Measurements from ENCODE around the gene BCL2A1. TPM values are rescaled to one million over a fixed set of nuclear protein-coding genes. Genes with fewer than 3 reads are reported as not detected.

Gene BCL2A1
- total RNA-seq, 1 donor from 2014 or later: 95.0 TPM

GRCh38 chr15:79987569-79987955 lies 16.6 kb upstream of the BCL2A1 start:
- peaks cover 8% of the 10 kb centered on the region for H3K4me1 Mint-ChIP-seq (ENCODE audit: low read depth)
- H3K27me3 Mint-ChIP-seq (ENCODE audit: insufficient read depth): peaks cover 5% of the 10 kb centered on the region
- no peaks in the 10 kb centered on the region for H3K9me3 Mint-ChIP-seq
- intact Hi-C loops (cut with micrococcal nuclease): no loop called here
- no peak for DNase-seq (ENCODE audit: low spot score)
- H3K4me3 Mint-ChIP-seq: no peak overlapping the region
- H3K27ac Mint-ChIP-seq: no peak overlapping the region
- H3K36me3 Mint-ChIP-seq (ENCODE audit: low read depth): no peaks in the 10 kb centered on the region

GRCh38 chr15:79981831-79982455 lies 10.9 kb upstream of the BCL2A1 start:
- no peak overlapping the region for H3K4me3 Mint-ChIP-seq
- no peak for DNase-seq (ENCODE audit: low spot score)
- intact Hi-C loops (cut with micrococcal nuclease): no loop called here

DNA sequence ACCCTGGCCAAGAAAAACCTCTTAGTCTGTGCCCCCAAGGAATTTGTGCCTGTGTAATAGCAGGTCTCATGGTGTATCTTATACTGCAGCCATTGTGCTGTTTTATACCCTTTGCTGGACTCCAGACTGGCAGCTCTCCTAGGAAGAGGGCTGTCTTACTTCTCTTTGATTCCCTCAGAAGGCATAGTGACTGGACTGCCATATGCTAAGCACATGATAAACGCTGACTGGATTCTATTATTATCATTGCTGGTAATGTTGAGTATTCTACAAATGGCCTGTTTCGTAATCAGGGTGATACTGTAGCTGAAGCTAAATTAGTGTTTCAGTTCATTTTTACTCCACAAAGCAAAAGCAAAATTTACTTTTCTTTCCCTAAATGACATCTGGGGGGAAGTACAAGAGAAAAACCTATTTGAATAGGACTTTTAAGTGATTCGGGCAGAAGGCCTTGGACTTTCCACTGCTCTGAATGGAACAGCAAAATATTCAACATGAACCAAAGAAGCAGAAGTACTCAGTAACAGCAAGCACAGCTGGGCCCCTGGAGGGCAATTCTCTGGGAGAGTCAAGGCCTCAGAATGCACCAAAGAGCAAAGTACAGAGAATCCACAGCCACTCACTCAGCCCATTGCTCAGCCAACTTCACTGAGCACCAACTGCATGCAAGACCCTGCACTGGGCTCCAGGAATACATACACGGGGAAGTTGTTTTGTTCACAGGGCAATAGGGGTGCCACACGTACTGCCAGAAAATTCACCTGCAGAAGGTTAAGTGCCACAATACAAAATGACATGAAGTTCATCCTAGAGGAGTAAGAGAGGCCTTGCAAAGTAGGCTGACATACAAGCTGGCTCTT lies 7.9 kb upstream of the BCL2A1 start:
- no peak for DNase-seq (ENCODE audit: low spot score)
- H3K36me3 Mint-ChIP-seq (ENCODE audit: low read depth): no peaks in the 10 kb centered on the region
- intact Hi-C loops (cut with micrococcal nuclease): loop anchor here (1.0 kb wide), 1 partner anchor 8 kb away; the partner anchor contains the start of gene BCL2A1
- H3K27me3 Mint-ChIP-seq (ENCODE audit: insufficient read depth): no peaks in the 10 kb centered on the region
- H3K4me1 Mint-ChIP-seq (ENCODE audit: low read depth): peaks cover 32% of the 10 kb centered on the region
- H3K27ac Mint-ChIP-seq: peak overlapping the region; percentile 70
- H3K4me3 Mint-ChIP-seq: no peak overlapping the region
- H3K9me3 Mint-ChIP-seq: no peaks in the 10 kb centered on the region

More at GRCh38 chr15:79981831-79982455, 10.9 kb upstream of the BCL2A1 start:
- H3K27ac Mint-ChIP-seq: no peak overlapping the region
- no peaks in the 10 kb centered on the region for H3K27me3 Mint-ChIP-seq (ENCODE audit: insufficient read depth)
- H3K4me1 Mint-ChIP-seq (ENCODE audit: low read depth): peaks cover 31% of the 10 kb centered on the region
- no peaks in the 10 kb centered on the region for H3K9me3 Mint-ChIP-seq
- no peaks in the 10 kb centered on the region for H3K36me3 Mint-ChIP-seq (ENCODE audit: low read depth)

DNA sequence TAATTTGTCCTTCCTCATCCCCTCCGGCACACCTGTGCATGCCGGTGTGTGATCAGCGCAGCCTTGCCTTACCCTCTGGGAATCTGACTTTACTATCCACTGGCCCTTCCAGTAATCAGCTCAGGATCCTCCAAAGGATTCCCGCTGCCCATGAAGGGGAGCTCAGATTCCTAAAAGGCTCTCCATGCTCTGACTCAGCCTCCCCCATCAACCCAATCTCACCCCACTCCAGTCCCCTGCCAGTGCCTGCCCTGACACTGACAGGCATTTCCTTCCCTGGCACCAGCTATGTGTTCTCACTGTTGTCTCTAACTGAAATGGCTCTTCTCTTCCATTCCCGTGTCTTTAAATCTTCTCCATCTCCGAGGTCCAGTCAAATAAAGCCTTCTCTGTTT lies 7.3 kb upstream of the BCL2A1 start:
- no peak for DNase-seq (ENCODE audit: low spot score)
- no peaks in the 10 kb centered on the region for H3K9me3 Mint-ChIP-seq
- H3K27ac Mint-ChIP-seq: peak overlapping the region; percentile 70
- H3K4me1 Mint-ChIP-seq (ENCODE audit: low read depth): peaks cover 39% of the 10 kb centered on the region
- no peak overlapping the region for H3K4me3 Mint-ChIP-seq
- no peaks in the 10 kb centered on the region for H3K27me3 Mint-ChIP-seq (ENCODE audit: insufficient read depth)
- intact Hi-C loops (cut with micrococcal nuclease): no loop called here
- H3K36me3 Mint-ChIP-seq (ENCODE audit: low read depth): no peaks in the 10 kb centered on the region

- DNase-seq (ENCODE audit: low spot score): no peak
- Mint-ChIP-seq H3K27me3 (ENCODE audit: insufficient read depth) (no peaks in the 10 kb centered on the region), H3K4me3 (no peak overlapping the region), H3K9me3 (no peaks in the 10 kb centered on the region), H3K27ac (no peak overlapping the region), H3K4me1 (ENCODE audit: low read depth) (peaks cover 45% of the 10 kb centered on the region), H3K36me3 (ENCODE audit: low read depth) (no peaks in the 10 kb centered on the region)
- intact Hi-C loops (cut with micrococcal nuclease): no loop called here
Observed at GRCh38 chr15:79977431-79978054, 6.5 kb upstream of the BCL2A1 start.

GRCh38 chr15:79973456-79974195 lies 2.6 kb upstream of the BCL2A1 start:
- intact Hi-C loops (cut with micrococcal nuclease): no loop called here
- H3K36me3 Mint-ChIP-seq (ENCODE audit: low read depth): peaks cover 9% of the 10 kb centered on the region
- H3K27me3 Mint-ChIP-seq (ENCODE audit: insufficient read depth): no peaks in the 10 kb centered on the region
- peak overlapping the region; percentile 12 for H3K4me3 Mint-ChIP-seq
- H3K9me3 Mint-ChIP-seq: peaks cover 5% of the 10 kb centered on the region
- H3K4me1 Mint-ChIP-seq (ENCODE audit: low read depth): peaks cover 49% of the 10 kb centered on the region
- peak overlapping the region; percentile 5 for H3K27ac Mint-ChIP-seq
- peak; percentile 24 for DNase-seq (ENCODE audit: low spot score)

DNA sequence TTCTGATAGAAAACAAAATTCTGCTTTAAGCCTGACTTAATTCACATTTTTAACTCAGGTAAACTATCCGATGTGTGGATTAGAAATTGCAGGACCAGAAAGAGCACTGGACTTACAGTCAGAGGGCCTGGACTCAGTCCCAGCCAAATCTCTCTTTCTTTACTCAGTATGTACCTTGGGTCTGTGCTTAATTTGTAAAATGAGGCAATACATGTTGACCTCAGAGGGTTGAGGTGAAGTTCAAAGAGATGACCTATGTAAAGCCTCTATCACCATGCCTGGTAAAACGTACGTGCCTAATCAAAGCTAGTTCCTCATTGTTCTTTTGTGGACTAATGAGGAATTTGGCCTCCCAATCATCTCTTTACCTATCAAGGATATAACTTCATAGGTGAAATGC lies 1.9 kb upstream of the BCL2A1 start:
- Mint-ChIP-seq H3K4me3 (peak overlapping the region; percentile 12), H3K4me1 (ENCODE audit: low read depth) (peaks cover 41% of the 10 kb centered on the region), H3K27me3 (ENCODE audit: insufficient read depth) (no peaks in the 10 kb centered on the region), H3K36me3 (ENCODE audit: low read depth) (peaks cover 14% of the 10 kb centered on the region), H3K27ac (peak overlapping the region; percentile 5), H3K9me3 (peaks cover 5% of the 10 kb centered on the region)
- intact Hi-C loops (cut with micrococcal nuclease): no loop called here
- DNase-seq (ENCODE audit: low spot score): no peak

- Mint-ChIP-seq H3K27me3 (ENCODE audit: insufficient read depth) (no peaks in the 10 kb centered on the region), H3K36me3 (ENCODE audit: low read depth) (peaks cover 28% of the 10 kb centered on the region), H3K27ac (peak overlapping the region; percentile 96), H3K4me3 (peak overlapping the region; percentile 96), H3K9me3 (peaks cover 5% of the 10 kb centered on the region), H3K4me1 (ENCODE audit: low read depth) (peaks cover 60% of the 10 kb centered on the region)
- intact Hi-C loops (cut with micrococcal nuclease): loop anchor here (2.0 kb wide), 2 partner anchors 63 to 1325 kb away; no protein-coding TSS in a partner anchor
- no peak for DNase-seq (ENCODE audit: low spot score)
Observed at GRCh38 chr15:79970181-79970580, 815 bp downstream of the BCL2A1 start.

DNA sequence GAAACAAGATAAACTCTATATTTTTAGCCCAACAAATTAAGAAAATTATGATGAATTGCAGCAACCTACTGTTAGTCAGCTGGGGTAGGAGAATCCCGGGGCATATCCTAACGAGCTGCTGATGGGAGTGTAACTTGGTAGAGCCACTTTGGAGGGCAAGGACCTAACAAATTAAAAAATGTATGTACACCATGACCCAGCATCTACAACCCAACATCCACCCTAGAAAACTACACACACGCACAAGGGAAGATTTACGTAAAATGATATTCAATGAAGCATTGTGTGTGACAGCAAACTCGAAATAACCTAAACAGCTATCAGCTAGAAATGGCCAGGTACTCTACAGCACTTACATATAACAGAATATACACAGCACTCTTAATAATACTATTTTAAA lies 1.9 kb downstream of the BCL2A1 start:
- no peaks in the 10 kb centered on the region for H3K27me3 Mint-ChIP-seq (ENCODE audit: insufficient read depth)

DNA sequence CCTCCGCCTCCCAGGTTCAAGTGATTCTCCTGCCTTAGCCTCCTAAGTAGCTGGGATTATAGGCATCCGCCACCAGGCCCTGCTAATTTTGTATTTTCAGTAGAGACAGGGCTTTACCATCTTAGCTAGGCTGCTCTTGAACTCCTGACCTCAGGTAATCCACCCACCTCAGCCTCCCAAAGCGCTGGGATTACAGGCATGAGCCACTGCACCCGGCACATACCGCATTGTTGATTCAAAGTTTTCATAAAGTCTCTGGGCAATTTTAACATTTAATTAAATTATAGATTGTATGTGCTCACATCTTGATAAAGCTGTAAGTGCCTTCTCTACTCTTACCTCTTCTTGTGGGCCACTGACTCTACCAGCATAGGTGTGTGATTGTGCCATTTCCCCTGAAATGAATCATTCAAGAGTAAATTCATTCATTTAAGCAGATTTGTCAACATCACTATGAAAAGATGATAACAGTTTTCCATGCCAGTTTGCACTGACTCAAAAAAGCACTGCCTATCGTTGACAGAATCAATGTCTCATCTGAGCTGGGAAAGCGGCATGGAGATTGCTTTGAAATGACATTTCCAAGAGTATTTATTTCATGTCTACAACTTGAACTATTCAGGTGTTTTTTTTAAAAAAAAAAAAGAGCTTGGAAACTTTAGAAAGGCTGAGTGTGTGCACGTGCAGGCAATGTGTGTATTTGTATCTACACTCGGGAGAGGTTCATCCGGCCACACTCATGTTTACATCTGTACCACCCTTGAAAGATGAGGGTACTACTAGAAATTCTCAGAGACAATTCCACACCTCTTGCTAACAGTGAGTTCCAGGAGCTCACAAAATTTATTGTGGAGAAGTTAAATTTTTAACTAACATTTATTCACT lies 3.5 kb downstream of the BCL2A1 start:
- DNase-seq (ENCODE audit: low spot score): peak; percentile 30
- peak overlapping the region; percentile 87 for H3K4me3 Mint-ChIP-seq
- intact Hi-C loops (cut with micrococcal nuclease): loop anchor here (1.0 kb wide), 5 partner anchors 24 to 95 kb away; partner anchors contain the start of genes MTHFS and ZFAND6
- peaks cover 10% of the 10 kb centered on the region for H3K9me3 Mint-ChIP-seq
- peak overlapping the region; percentile 98 for H3K27ac Mint-ChIP-seq
- H3K36me3 Mint-ChIP-seq (ENCODE audit: low read depth): peaks cover 39% of the 10 kb centered on the region
- no peaks in the 10 kb centered on the region for H3K27me3 Mint-ChIP-seq (ENCODE audit: insufficient read depth)
- H3K4me1 Mint-ChIP-seq (ENCODE audit: low read depth): peaks cover 59% of the 10 kb centered on the region

More for the DNA sequence above, 1.9 kb downstream of the BCL2A1 start:
- DNase-seq (ENCODE audit: low spot score): no peak
- Mint-ChIP-seq H3K4me1 (ENCODE audit: low read depth) (peaks cover 70% of the 10 kb centered on the region), H3K4me3 (peak overlapping the region; percentile 87), H3K9me3 (peaks cover 10% of the 10 kb centered on the region), H3K36me3 (ENCODE audit: low read depth) (peaks cover 35% of the 10 kb centered on the region), H3K27ac (peak overlapping the region; percentile 98)
- intact Hi-C loops (cut with micrococcal nuclease): no loop called here

DNA sequence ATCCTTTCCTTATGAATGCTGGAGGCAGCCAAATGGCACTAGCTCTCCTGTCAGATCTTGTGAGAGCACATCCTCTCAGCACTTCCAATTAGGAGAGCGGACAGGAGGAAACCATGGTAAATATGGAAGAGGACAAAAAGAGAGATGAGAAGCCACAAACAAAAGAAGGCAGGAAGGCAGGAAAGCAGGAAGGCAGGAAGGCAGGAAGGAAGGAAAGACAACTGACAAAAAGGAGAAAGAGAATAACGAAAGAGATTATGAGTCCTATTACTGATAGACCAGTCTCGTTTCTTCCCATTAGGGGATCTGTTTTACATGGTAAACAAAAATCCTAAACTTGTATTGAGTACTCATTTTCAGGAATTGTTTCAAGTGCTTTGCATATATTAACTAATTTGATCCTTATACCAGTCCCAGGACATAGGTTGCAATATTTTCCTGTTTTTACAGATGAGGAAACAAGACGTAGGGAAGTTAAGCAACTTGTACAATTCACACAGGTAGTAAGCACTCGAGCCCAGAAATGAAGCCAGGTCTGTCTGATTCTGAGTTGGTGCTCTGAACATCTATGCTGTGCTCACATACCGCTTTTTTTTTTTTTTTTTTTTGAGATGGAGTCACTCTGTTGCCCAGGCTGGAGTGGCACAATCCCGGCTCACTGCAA lies 4.2 kb downstream of the BCL2A1 start:
- Mint-ChIP-seq H3K27me3 (ENCODE audit: insufficient read depth) (no peaks in the 10 kb centered on the region), H3K4me1 (ENCODE audit: low read depth) (peaks cover 61% of the 10 kb centered on the region), H3K36me3 (ENCODE audit: low read depth) (peaks cover 43% of the 10 kb centered on the region), H3K4me3 (peak overlapping the region; percentile 87), H3K27ac (peak overlapping the region; percentile 98), H3K9me3 (peaks cover 10% of the 10 kb centered on the region)
- intact Hi-C loops (cut with micrococcal nuclease): loop anchor here (1.0 kb wide), 5 partner anchors 23 to 94 kb away; partner anchors contain the start of genes MTHFS and ZFAND6
- DNase-seq (ENCODE audit: low spot score): no peak
